HEK293 (cell line): ENCODE results near the gene PCSK5.

Experiments used
- CTCF ChIA-PET: fragments of 350-600 bp; formaldehyde crosslinking; extraction: SDS; loops from one replicate; lab custom pipeline; 2021; ENCODE audit warnings: antibody characterized with exemption; lab: Yijun Ruan, JAX
- POLR2A ChIA-PET: fragments of 300-600 bp; formaldehyde crosslinking; extraction: SDS; loops from one replicate; lab custom pipeline; 2020; ENCODE audit warnings: antibody characterized with exemption, inconsistent platforms; lab: Yijun Ruan, JAX
- H3K27ac ChIP-seq: fragments of 200-500 bp; sonication (Bioruptor generic); 2 replicates; pipeline ENCODE4 v1.5.1; 2014; ENCODE audit warnings: low read depth, low read length, control low read depth, inconsistent platforms; ENCODE audit errors: extremely low read depth
- H3K36me3 ChIP-seq, 2 experiments: fragments of 200-500 bp in 1 of 2; sonication (Bioruptor generic) in 1 of 2; 1 replicate in 1 of 2; 2 replicates in 1 of 2; pipeline ENCODE4 v1.5.1; 2014 to 2017; ENCODE audit warnings: inconsistent platforms in 2 of 2, low read length in 2 of 2; ENCODE audit not compliant: control insufficient read depth in 2 of 2, insufficient read depth in 1 of 2
- H3K4me1 ChIP-seq: fragments of 200-500 bp; sonication (Bioruptor generic); 2 replicates; pipeline ENCODE4 v1.5.1; 2014; ENCODE audit warnings: mild to moderate bottlenecking, low read length, inconsistent platforms; ENCODE audit not compliant: control insufficient read depth, insufficient read depth
- H3K4me3 ChIP-seq: 2 replicates; pipeline ENCODE4 v1.5.1; 2011; ENCODE audit warnings: low read depth, mild to moderate bottlenecking, control low read depth, low read length, moderate library complexity
- H3K9me3 ChIP-seq: fragments of 200-500 bp; sonication (Bioruptor generic); 2 replicates; pipeline ENCODE4 v1.5.1; 2014; ENCODE audit warnings: low read depth, low read length, inconsistent platforms; ENCODE audit not compliant: control insufficient read depth, insufficient read depth
- BCL11A ChIP-seq: fragments of 450-650 bp; formaldehyde crosslinking; IDR thresholded peaks from 2 replicates; pipeline ENCODE4 v1.5.1; 2016; ENCODE audit warnings: low read depth, missing biosample characterization, missing genetic modification characterization
- MEIS1 ChIP-seq: sonication (generic); formaldehyde crosslinking; IDR thresholded peaks from 2 replicates; pipeline ENCODE4 v1.8.1; 2022; ENCODE audit warnings: missing genetic modification reagents, mild to moderate bottlenecking, borderline replicate concordance
- MYNN ChIP-seq: fragments of 450-650 bp; formaldehyde crosslinking; IDR thresholded peaks from 2 replicates; pipeline ENCODE4 v1.5.1; 2016; ENCODE audit warnings: missing biosample characterization, missing genetic modification characterization, borderline replicate concordance
- MZF1 ChIP-seq: fragments of 450-650 bp; formaldehyde crosslinking; IDR thresholded peaks from 2 replicates; pipeline ENCODE4 v1.5.1; 2017; ENCODE audit warnings: missing biosample characterization, missing genetic modification characterization, borderline replicate concordance
- ZFHX2 ChIP-seq: fragments of 450-650 bp; formaldehyde crosslinking; conservative IDR thresholded peaks from 2 replicates; pipeline ENCODE4 v1.5.1; 2016; ENCODE audit warnings: missing biosample characterization, missing genetic modification characterization
- ZIC2 ChIP-seq: fragments of 450-650 bp; formaldehyde crosslinking; IDR thresholded peaks from 2 replicates; pipeline ENCODE4 v1.5.1; 2016; ENCODE audit warnings: missing biosample characterization, missing genetic modification characterization
- ZNF280D ChIP-seq: fragments of 450-650 bp; formaldehyde crosslinking; IDR thresholded peaks from 2 replicates; pipeline ENCODE4 v1.5.1; 2016; ENCODE audit warnings: missing biosample characterization, missing genetic modification characterization
- ZNF37A ChIP-seq: fragments of 450-650 bp; IDR thresholded peaks from 2 replicates; pipeline ENCODE4 v1.5.1; 2018; ENCODE audit warnings: missing biosample characterization, missing genetic modification characterization
- ZNF433 ChIP-seq: fragments of 450-650 bp; formaldehyde crosslinking; IDR thresholded peaks from 2 replicates; pipeline ENCODE4 v1.5.1; 2016; ENCODE audit warnings: missing biosample characterization, missing genetic modification characterization, low read depth
- ZNF548 ChIP-seq: fragments of 450-650 bp; formaldehyde crosslinking; IDR thresholded peaks from 2 replicates; pipeline ENCODE4 v1.5.1; 2016; ENCODE audit warnings: missing biosample characterization, missing genetic modification characterization
- ZNF610 ChIP-seq: fragments of 450-650 bp; formaldehyde crosslinking; IDR thresholded peaks from 2 replicates; pipeline ENCODE4 v1.5.1; 2016; ENCODE audit warnings: missing biosample characterization, missing genetic modification characterization, borderline replicate concordance
- ZNF776 ChIP-seq: fragments of 450-650 bp; formaldehyde crosslinking; IDR thresholded peaks from 2 replicates; pipeline ENCODE4 v1.5.0; 2017; ENCODE audit warnings: missing biosample characterization, missing genetic modification characterization, borderline replicate concordance
- ZNF843 ChIP-seq: fragments of 450-650 bp; formaldehyde crosslinking; IDR thresholded peaks from 2 replicates; pipeline ENCODE4 v1.5.1; 2016; ENCODE audit warnings: missing biosample characterization, missing genetic modification characterization
- TF ChIP-seq, protein P1 (sequence below): fragments of 450-650 bp; formaldehyde crosslinking; IDR thresholded peaks from 2 replicates; pipeline ENCODE4 v1.5.1; 2016; ENCODE audit warnings: missing biosample characterization, missing genetic modification characterization

PCSK5 gene

GRCh38 chr9:75935591-75935990, 45.1 kb downstream of the PCSK5 start:
- Histone ChIP-seq H3K9me3 (no peaks in the 10 kb centered on the region), H3K4me1 (peaks cover 2% of the 10 kb centered on the region; the same call in 1 of the 2 replicates), H3K36me3 (peaks cover 3 to 15% of the 10 kb centered on the region in 2 experiments; a peak in 2 of 3 replicates), H3K27ac (no peak overlapping the region), H3K4me3 (no peak overlapping the region)
- ChIA-PET CTCF (no interaction called here), POLR2A (no interaction called here)
- no peak for TF ChIP-seq MYNN

DNA sequence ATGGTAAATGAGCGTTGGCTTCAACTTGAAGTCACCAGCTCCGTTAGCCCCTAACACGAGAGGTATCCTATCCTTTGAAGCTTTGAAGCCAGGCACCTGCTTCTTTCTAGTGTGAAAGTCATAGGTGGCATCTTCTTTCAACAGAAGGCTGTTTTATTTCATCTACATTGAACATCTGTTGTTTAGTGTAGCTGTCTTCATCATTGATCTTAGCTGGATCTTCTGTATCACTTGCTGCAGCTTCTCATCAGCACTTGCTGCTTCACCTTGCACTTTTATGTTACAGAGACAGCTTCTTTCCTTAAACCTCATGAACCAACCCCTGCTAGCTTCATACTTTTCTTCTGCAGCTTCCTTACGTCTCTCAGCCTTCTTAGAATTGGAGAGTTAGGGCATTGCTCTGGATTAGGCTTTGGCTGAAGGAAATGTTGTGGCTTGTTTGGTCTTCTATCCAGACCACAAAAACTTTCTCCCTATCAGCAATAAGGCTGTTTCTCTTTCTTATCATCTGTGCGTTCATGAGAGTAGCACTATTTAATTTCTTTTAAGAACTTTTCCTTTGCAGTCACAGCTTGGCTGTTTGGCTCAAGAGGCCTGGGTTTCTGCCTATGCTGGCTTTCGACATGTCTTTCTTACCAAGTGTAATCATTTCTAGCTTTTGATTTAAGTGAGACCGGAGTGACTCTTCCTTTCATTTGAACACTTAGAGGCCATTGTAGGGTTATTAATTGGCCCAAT, 47.2 kb downstream of the PCSK5 start:
- no peak overlapping the region for H3K4me3 ChIP-seq
- ChIA-PET POLR2A (interaction anchor here (1.1 kb wide), 1 partner anchor 10 kb away, joined by 3 read pairs; no protein-coding TSS in a partner anchor), CTCF (no interaction called here)
- TF ChIP-seq ZFHX2 (tag by site-specific recombination) (no peak), MZF1 (no peak), MYNN (no peak), ZNF548 (no peak), ZNF776 (no peak), ZNF37A (tag by site-specific recombination) (no peak), ZNF280D (no peak), ZIC2 (no peak), ZNF843 (tag by site-specific recombination) (no peak), ZNF433 (tag by site-specific recombination) (no peak), BCL11A (no peak), ZNF610 (tag by site-specific recombination) (no peak)
- TF ChIP-seq, protein P1, sequence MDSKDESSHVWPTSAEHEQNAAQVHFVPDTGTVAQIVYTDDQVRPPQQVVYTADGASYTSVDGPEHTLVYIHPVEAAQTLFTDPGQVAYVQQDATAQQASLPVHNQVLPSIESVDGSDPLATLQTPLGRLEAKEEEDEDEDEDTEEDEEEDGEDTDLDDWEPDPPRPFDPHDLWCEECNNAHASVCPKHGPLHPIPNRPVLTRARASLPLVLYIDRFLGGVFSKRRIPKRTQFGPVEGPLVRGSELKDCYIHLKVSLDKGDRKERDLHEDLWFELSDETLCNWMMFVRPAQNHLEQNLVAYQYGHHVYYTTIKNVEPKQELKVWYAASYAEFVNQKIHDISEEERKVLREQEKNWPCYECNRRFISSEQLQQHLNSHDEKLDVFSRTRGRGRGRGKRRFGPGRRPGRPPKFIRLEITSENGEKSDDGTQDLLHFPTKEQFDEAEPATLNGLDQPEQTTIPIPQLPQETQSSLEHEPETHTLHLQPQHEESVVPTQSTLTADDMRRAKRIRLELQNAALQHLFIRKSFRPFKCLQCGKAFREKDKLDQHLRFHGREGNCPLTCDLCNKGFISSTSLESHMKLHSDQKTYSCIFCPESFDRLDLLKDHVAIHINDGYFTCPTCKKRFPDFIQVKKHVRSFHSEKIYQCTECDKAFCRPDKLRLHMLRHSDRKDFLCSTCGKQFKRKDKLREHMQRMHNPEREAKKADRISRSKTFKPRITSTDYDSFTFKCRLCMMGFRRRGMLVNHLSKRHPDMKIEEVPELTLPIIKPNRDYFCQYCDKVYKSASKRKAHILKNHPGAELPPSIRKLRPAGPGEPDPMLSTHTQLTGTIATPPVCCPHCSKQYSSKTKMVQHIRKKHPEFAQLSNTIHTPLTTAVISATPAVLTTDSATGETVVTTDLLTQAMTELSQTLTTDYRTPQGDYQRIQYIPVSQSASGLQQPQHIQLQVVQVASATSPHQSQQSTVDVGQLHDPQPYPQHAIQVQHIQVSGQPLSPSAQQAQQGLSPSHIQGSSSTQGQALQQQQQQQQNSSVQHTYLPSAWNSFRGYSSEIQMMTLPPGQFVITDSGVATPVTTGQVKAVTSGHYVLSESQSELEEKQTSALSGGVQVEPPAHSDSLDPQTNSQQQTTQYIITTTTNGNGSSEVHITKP (tag by site-specific recombination), result no peak
- H3K9me3 ChIP-seq, result no peaks in the 10 kb centered on the region
- peaks cover 3 to 12% of the 10 kb centered on the region in 2 experiments; a peak in 2 of 3 replicates for H3K36me3 ChIP-seq
- no peak overlapping the region for H3K27ac ChIP-seq
- peaks cover 9% of the 10 kb centered on the region for H3K4me1 ChIP-seq

DNA sequence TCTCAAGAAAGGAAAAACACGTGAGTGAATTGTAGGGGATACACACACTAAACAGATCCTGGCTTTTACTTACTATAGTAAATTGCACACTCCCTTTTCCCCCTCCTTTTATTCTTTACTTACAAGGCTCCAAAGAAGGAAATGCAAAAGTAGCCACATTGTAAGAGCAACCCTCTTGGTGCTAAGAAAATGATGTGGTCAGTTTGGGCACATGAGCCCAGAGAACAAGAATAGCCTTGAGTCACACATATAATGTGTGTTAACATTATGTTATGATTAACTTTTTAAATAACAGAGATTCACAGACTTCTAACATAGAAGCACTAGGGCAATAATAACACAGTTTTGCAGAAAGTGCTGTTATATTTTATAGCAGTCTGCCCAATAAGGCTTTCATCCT, 48.5 kb downstream of the PCSK5 start:
- Histone ChIP-seq H3K27ac (no peak overlapping the region), H3K4me1 (peaks cover 9% of the 10 kb centered on the region), H3K36me3 (peaks cover 3 to 6% of the 10 kb centered on the region in 2 experiments; a peak in 2 of 3 replicates)
- CTCF ChIA-PET, result no interaction called here
- TF ChIP-seq, protein P1 (tag by site-specific recombination), result 0 out of 2 replicates have a peak, but pooled peaks have one; percentile 51
- TF ChIP-seq MEIS1 (CRISPR knock-in tag), result no peak
- TF ChIP-seq, all 188 proteins: peak for 1
- H3K4me3 ChIP-seq, result no peak overlapping the region
- H3K9me3 ChIP-seq, result no peaks in the 10 kb centered on the region
- POLR2A ChIA-PET, result no interaction called here
